ENCODE results near the gene MAEA.
"Not testable (repeated sequence)": the region's sequence is repeated elsewhere in the genome, so short reads cannot be mapped to it uniquely, and the experiment has no call there.

MAEA gene

DNA sequence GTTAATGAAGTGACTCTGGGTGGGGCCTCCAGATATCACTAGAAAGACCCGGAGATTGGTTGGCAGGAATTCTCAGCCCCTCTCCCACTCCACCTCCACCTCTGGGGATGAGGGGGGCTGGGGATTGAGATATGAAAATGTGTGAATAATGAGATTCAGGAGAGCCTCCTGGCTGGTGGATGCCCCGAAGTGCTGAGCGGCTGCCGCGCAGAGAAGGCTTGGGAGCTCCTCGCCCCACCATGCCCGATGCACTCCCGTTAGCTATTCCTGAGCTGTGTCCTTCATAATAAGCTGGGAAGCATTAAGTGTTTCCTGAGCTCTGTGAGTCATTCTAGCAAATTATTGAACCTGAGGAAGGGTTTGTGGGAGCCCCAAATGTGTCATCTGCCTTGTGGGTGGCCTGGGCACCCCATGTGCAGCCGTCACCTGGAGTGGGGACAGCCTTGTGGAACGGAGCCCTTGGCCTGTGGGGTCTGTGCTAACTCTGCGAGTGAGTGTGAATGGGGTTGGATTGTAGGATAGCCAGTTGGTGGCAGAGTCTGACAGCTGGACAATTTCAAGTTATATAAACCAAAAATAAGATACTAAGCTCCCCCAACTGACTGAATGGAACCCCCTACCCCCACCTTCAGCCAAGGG lies 4.4 kb upstream of the MAEA start:
- no peak for DNase-seq

DNA sequence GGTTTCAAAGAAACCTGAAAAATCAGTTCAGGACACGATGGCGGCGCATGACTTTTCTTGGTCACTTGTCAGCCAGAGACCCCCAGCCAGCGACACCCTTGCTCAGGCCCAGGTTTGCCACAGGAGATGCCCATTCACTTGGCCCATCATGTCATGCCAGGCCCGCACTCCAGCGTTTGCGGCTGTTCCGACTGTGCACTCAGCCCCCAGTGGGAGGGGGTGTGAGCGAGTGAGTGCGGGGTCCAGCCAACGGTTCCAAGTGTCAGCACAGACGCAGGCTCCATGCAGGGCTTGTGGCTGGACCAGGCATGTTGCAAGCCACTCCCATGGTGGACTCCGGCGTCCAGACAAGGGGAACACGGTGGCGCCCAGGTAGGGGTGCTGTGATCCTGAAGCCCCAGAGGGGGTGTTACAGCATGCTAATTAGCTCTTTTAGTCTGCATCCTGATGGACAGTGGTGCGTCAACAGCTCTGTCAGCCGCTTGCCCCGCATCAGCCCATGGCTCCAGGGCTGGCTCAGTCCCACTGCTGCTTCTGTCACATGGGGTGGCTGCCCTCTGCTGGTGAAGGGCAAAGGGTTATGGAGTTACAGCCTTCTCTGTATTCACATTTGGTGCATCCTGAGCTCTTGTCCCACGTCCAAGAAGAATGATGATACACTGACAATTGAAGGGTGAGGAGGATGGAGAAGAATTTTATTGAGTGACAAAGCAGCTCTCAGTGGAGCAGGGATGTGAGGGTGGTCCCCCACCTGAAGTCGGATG lies 3.7 kb upstream of the MAEA start:
- DNase-seq: no peak

DNA sequence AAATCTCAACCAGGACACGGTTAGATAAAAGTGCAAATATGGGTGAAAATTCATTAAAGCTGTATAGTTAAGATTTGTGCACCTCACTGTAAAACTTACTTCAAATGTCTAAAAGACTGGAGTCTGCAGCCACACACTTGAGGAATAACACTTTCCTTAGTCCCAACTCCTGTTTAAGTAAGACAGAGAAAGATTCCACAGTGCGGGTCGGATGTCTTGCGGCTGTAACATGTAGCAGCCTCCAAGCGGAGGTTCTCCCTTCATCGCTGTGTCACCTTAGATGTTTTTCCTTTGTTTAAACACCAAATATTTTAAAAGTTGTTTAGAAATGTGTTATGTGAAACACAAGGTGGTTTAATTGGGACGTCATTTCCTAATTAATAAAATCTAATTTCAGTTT lies 905 bp upstream of the MAEA start:
- DNase-seq: no peak

DNA sequence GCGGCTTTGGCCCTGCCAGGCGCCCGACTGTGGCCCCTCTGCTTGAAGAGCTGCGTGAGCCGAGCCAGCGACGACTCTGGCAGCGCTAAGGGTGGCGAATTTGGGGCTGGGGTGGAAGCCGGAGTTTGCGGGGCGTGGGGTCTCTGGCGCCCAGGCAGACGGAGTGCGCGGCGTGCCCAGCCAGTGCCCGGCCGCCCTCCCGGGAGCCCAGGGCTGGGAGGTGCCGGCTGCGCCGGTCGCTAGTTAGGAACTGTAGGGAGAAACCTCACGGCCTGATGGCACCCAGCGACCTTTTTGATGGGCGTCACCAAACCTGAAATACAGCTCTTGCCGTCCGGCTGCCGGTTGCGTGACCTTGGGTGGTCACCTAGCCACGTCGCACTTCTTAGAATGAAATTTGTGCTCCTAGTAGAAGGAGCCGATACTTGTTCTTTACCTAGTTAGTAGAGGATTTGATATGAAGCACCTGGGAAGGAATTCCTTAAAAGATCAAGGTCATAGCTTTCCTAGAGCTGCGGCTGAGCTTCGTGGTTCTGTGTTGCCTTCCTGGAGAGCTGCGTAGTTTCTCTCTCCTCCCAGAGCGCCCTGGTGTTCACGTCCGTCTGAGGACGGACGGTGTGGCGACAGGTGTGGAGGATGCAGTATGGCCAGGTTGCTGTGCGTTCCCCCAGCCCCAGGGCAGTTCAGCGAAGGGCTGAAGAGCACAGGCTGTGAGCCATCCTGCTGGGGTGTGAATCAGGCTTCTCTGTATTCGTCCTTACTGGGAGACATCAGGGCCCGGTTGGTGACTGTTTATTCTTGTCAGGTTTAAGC lies 680 bp downstream of the MAEA start:
- DNase-seq: no peak

DNA sequence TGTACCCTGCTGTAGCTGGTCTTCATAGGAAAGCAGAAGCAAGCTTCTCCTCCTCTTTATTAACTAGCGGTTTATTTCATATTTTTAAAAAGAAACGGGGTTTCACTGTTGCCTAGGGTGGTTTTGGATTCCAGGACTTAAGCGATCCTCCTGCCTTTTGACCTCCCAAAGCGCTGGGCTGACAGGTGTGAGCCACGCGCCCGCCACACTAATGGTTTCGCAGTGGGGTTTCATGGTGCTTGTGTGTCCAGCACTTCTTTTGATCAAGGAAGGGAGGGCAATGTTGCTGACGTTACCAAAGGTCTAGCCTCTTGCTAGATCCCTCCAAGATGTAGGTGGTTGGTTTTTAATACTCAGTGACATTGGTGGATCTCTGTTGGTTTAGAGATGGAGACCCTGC lies 1.4 kb downstream of the MAEA start:
- no peak for DNase-seq

DNA sequence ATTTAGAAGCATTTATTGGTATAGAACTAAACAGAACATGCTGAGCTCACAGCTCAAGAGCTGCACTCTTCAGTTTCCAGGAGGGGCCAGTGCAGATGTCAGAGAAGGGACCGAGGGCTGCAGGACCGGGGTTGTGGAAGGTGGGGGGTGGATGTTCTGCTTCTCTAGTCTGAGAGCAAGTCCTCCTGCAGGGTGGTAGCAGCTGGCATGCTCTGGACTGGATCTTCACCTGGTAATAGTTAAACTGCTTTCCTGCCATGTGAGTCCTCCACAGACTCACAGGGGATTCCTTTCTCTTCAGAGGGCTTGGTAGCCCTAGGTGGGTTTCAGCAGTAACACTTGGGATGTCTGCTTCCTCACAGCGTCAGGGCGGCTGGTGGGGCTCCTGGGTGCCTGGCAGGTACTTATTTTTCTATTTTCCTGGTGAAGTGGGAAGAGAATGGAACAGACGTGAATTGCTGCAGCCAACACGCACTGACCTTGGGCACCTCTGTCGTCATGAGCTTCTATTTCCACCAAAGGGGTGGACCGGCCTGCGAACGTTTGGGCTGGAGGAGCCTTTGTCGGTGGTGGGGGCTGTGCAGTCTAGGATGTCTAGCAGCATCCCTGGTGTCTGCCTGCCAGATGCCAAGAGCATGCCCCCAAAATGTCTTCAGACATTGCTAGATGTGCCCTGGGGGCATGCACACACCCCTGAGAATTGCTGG lies 2.5 kb downstream of the MAEA start:
- DNase-seq: no peak

DNA sequence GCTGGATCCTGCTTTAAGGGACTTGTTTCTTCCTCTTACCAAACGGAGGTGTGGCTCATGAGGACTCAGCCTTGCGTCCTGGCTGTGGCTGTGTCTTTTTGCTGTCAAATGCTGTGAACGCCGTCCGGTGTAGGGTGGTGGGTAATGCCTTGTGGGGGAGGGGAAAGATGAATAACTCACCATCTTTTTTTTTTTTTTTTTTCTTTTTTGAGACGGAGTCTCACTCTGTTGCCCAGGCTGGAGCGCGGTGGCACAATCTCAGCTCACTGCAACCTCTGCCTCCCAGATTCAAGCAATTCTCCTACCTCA lies 3.0 kb downstream of the MAEA start:
- DNase-seq: not testable (repeated sequence)

DNA sequence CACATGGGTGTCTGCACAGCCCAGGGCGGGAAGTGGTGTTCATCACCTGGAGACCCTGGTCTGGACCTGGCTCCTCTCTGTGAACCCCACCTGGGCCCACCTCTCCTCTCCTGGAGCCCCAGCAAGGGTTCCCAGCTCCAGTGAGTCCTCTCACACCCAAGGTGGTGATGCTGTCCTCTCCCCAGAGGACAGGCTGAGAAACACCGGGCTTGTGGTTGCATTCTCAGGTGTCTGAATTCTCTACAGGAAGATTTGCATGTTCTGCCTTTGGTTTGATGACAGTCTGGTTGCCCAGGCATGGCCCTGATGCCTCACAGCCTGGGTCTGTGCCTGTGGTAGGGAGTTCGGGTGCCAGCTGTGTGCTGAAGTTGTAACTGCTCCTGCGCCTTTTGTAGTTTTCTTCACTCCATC lies 3.8 kb downstream of the MAEA start:
- DNase-seq: no peak

DNA sequence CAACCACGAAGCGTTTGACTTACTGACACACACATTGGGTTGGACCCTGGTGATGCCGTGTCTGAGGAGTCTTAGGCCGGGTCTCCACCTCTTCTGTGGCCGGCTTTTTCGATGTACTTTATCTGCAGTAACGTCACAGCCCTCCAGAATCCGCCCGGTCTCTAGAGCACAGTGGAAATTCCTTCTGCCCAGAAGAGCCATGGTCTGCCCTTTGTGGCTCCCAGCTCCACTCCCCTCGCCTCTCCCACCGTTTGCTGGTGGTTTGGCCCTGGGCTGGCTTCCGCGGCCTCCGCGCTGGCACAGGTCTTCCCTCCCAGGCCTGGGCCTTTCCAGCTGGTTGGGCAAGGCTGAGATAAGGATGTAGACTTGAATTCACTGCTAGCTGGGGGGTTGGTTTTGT lies 4.3 kb downstream of the MAEA start:
- no peak for DNase-seq

DNA sequence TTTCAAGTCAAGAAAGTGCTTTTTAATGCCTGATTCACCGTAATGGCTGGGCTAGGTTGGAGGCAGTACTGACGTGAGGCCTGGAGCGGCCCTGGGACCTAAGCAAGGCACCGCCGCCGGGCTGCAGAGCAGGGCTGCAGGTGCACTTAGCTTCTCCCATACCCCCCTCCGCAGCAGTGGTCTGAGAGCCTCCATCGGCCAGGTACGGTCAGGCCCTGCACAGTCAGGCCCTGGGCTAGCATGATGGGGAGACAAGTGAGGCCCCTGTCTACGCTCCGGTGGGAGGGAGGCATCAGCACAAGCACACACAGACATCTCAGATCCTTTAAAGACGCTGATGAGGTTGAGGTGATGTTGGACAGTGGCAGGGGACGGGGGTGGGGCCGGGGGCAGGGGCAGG lies 4.7 kb downstream of the MAEA start:
- no peak for DNase-seq

DNA sequence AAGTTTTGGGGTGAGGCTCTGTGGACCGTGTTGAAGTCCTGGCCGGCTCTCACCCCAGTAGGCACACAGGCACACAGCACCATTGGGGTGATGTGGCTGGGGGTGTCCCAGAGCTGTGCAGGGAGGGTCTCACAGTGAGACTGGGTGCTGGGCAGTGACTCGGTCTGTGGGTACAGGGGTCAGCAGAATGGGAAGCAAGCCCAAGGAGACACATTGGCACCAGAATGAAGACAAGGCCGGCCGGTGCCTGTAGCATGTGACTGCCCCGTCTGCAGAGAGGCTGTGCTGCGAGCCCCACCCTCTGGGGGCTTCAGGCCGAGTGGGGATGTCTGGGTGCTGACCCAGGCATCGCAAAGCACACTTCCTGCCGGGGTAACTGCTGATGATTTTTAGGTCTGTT lies 5.2 kb downstream of the MAEA start:
- no peak for DNase-seq

DNA sequence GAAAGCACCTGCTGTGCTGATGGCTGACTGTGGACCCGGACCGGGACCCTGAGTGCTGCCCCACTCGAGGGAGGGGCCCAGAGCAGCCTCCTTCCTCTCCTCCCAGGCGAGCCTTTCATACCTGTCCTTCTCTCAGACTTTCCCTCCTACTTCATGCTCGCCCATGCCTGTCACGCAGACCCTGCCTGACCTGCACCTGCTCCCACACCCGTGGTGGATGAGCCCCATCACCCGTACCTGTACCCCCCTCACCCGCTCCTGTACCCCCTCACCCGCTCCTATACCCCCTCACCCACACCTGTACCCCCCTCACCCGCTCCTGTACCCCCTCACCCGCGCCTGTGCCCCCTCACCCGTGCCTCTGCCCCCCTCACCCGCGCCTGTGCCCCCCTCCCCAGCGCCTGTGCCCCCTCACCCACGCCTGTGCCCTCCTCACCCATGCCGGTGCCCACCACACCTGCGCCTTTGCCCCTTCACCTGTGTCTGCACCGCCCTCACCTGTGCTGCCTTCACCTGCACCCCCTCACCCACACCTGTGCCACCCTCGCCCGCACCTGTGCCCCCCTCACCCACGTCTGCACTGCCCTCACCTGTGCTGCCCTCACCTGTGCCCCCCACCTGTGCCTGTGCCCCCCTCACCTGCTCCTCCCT lies 5.8 kb downstream of the MAEA start:
- no peak for DNase-seq

DNA sequence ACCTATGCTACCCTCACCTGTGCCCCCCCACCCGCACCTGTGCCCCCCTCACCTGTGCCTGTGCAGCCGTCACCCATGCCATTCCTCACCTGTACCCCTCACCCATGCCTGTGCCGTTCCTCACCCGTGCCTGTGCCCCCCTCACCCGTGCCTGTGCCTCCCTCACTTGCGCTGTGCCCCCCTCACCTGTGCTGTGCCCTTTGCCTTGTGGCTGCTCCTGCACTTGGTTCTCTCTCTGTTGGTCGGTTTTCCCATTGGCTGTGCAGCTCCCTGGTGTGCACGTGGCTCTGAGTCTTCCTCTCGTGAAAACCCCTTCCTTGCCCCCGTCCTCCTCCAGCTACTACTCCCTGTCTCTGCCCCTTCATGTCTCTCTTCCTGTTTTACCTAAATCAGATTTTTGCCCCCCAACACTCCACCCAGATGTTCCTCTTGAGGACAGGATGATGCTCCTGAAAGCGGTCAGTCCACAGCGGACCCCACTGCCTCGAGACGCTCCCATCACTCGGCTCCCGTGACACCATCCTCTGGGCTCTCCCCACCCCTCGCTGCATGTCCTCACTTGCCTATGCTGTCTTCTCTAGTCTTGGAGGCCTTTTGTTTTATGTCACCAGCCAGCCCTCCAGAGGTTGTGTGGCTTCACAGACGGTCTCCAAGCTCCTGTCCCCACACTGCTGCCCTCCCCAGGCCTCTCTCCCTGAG lies 6.8 kb downstream of the MAEA start:
- DNase-seq: no peak

DNA sequence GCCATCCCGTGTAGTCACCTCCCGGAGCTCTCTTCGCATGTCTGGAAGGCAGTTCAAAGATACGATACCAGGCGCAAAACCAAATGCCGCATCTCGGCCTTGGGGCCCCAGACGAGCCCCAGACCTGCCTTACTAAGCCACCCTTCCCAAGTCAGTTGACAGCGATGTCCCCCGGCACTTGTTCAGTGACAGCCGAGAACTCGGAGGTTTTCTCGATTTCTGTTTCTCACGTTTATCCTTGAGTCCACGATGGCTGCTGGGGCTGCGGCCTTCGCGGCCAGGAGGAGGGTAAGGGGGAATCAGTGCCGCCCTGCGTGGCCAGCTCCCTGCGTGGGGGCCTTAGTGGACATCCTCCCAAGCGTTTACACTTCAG lies 7.3 kb downstream of the MAEA start:
- DNase-seq: no peak

DNA sequence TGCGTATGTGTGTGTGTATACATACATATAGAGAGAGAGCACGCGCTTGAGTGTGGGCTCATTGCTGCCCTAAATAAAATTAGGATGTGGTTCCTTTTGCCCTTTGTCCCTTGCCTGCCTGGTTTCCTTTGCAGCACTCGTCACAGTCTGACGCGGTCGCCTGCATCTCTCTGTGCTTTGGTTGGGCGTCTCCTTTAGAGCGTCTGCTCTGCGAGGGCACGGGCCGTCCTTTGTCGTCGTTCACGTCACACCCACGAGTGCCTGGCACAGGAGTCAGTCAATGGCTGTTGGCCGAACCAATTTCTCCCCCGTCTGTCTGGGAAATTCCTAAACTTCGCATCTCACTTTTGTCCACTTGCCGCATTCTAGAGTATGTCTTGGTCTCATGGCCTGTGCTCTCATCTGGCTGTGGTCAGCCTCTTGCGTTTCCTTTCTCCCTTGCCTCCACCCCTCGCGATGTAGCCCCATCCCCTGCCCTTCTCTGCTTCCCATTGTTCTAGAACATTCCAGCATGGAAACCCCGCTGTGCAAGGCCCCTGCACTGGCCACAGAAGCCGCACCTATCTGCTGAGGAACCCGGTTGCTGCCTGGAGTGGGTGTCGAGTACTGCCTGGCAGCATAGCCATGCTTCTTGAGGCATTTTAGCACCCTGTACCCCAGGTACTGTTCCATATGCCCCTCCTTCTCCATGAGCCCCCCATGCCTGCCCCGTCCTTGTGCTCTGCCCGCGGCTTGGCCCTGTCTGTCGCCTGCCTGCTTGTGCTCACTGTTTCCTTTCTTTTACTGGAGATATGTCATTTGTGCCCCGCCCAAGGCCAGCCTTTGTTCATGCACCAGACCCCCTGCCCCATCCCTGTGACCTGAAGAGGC lies 8.0 kb downstream of the MAEA start:
- DNase-seq: no peak

DNA sequence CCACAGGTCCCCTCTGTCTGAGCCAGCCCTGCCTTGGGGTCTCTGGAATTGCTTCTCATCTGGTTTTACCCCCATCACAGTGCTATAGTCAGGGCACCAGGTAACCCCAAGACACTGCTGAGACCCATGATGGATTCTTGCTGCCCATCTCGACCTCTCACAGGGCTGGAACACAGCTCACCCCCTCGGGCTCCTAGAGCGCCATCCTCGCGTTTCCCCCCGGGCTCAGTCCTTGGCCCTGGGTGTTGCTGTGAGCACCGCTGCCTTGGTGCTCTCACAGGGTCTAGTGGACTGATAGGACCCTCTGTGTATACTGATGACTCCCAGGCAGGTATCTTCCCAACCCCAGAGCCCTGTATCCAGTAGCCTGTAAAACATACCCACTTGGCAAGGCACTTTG lies 8.8 kb downstream of the MAEA start:
- no peak for DNase-seq

DNA sequence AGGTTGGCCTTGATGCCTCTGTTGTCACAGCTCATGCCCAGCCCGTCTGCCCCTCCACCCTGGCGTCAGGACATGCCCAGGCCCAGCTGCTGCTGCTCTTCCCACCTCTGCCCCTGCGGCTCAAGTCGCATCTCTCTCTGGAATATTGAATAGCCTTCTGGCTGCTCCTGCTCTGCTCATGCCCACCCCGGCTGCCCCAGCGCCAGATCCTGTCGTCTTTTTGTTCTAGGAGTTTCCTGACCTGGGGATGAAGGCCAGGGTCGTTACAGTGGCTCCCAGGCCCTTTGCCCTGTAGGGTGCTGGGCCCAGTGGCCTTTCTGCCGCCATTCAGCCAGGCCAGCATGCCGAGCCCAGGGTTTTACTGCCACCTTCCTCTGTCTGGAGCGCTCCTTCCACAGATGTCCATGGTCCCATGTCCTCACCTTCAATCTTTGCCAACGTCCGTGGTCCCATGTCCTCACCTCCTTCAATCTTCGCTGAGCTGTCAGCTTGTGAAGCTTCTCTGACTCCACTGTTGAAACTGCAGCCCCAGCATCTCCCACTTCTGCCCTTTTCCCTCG lies 9.7 kb downstream of the MAEA start:
- DNase-seq: no peak

DNA sequence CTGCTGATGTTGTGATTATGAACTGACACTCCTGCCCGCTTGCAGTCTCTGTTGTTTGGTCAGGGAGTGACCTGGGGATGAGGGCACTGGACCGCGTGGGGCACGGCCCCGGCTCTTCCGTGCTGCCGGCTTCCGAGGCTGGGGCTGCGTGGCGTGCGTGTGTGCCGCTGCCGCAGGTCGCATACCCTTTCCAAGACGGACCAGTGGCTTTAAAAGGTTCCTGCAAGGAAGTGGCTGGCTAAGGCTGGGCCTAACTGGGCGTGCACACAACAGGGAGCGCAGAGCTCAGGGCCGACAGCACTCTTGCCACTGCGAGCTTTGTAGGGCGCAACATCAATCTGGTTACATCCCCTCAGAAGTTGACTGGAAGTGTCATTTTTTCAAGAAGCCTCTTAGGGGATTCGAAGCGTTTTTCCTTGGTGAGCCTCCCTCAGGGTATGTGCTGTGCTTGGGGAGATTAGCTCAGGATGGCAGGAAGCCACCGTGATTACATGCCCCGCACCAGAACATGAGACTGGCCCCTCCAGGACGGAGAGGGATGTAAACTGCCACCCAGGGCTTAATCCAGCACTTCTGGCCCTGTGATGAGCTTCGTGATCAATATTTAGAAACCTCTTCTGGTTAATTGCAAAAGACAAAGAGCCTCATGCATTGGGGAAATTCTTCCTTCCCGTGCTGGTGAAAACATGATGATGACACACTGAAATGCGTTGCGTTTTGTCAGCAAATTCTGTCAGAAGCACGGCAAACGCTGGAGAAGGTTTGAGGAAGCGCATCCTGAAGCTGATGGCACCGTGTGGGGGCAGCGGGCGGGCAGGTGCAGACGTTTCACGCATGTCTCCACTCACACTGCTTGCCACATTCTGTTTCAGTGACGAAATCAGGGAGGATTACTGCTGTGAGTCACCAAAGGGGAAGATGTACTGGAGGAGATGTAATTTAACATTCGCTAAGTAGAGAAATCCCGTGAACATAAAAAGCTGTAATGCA lies 11.1 kb downstream of the MAEA start:
- DNase-seq: no peak

DNA sequence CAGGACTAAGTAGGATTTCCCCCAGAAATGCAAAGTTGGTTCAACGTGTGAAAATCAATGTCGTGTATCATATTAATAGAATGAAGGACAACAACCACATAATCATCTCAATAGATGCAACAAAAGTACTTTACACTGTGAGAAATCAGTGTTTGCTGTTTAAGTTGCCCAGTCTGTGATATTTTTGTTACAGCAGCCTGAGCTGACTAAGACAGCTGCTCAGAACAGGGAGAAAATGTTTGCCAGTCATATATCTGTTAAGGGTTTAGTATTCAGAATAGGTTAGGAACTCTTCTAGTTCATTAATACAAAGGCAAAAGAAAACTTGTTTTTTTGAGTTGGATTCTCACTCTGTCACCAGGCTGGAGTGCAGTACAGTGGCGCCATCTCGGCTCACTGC lies 12.5 kb downstream of the MAEA start:
- DNase-seq: no peak

DNA sequence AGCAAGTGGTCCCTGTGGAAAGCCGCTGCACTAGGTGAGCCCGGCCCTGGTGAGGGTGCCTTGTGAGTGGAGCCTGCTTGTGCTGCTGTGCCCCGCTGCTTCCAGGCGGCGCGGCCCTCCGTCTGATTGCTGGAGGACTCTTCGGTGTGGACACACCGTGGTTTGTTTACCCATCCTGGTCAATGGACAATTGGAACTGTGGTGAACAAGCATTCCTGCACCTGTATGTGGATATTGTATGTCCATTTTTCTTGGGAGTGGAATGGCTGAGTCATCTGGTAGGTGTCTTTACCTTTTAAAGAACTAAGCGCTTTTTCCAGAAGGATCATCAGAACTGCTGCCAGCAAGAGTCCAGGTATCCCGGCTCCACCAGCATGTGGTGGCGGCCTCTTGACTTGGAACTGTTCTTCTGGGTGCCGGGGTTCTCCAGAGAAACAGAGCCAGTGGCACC lies 15.6 kb downstream of the MAEA start:
- no peak for DNase-seq
